Measurements from ENCODE around the gene KRT7.

Gene KRT7

GRCh38 chr12:52233462-52234207 lies 592 bp downstream of the KRT7 start:
- Histone ChIP-seq H3K27ac (ENCODE audit: low read depth, low read length) (no peak overlapping the region), H3K4me3 (ENCODE audit: low read length) (no peak overlapping the region), H3K79me1 (ENCODE audit: low read length) (no peaks in the 10 kb centered on the region), H4K8ac (ENCODE audit: low read depth, low read length) (no peak overlapping the region), H4K5ac (ENCODE audit: low read length) (no peak overlapping the region), H2AK5ac (ENCODE audit: low read length) (no peak overlapping the region), H3K56ac (ENCODE audit: low read length) (peak overlapping the region; percentile 42), H2BK15ac (replicated peaks; ENCODE audit: low read depth) (no peak overlapping the region), H2BK5ac (ENCODE audit: low read length) (no peak overlapping the region), H3K4ac (ENCODE audit: low read depth, low read length) (no peak overlapping the region), H2BK120ac (ENCODE audit: low read depth, low read length) (no peak overlapping the region), H3K18ac (ENCODE audit: low read length) (no peak overlapping the region), H3K36me3 (ENCODE audit: control insufficient read depth, insufficient read depth, low read length) (no peaks in the 10 kb centered on the region), H3K4me1 (ENCODE audit: control insufficient read depth, low read depth, low read length) (no peaks in the 10 kb centered on the region), H3K23ac (ENCODE audit: low read length) (no peak overlapping the region), H3K9ac (ENCODE audit: low read length) (peak overlapping the region; percentile 9), H3K79me2 (ENCODE audit: control insufficient read depth, insufficient read depth, low read length) (no peaks in the 10 kb centered on the region), H3K4me2 (ENCODE audit: low read length) (peak overlapping the region; percentile 50), H3K27me3 (ENCODE audit: insufficient read depth, low read length, poor library complexity) (peaks cover 3% of the 10 kb centered on the region)
- DNase-seq, result peak; percentile 32
- no CpG with 5 or more reads among the region's 40 CpGs for WGBS (ENCODE audit: extremely low coverage, insufficient coverage, low lambda C conversion rate)

GRCh38 chr12:52234223-52234810 lies 1.3 kb downstream of the KRT7 start:
- Histone ChIP-seq H2BK15ac (replicated peaks; ENCODE audit: low read depth) (no peak overlapping the region), H4K5ac (ENCODE audit: low read length) (no peak overlapping the region), H4K8ac (ENCODE audit: low read depth, low read length) (no peak overlapping the region), H3K27me3 (ENCODE audit: insufficient read depth, low read length, poor library complexity) (peaks cover 3% of the 10 kb centered on the region), H3K18ac (ENCODE audit: low read length) (no peak overlapping the region), H3K79me2 (ENCODE audit: control insufficient read depth, insufficient read depth, low read length) (no peaks in the 10 kb centered on the region), H3K23ac (ENCODE audit: low read length) (no peak overlapping the region), H3K36me3 (ENCODE audit: control insufficient read depth, insufficient read depth, low read length) (no peaks in the 10 kb centered on the region), H3K27ac (ENCODE audit: low read depth, low read length) (no peak overlapping the region), H3K79me1 (ENCODE audit: low read length) (no peaks in the 10 kb centered on the region), H3K4me1 (ENCODE audit: control insufficient read depth, low read depth, low read length) (no peaks in the 10 kb centered on the region), H3K4ac (ENCODE audit: low read depth, low read length) (no peak overlapping the region), H3K9ac (ENCODE audit: low read length) (no peak overlapping the region), H3K56ac (ENCODE audit: low read length) (no peak overlapping the region), H2BK120ac (ENCODE audit: low read depth, low read length) (no peak overlapping the region), H2BK5ac (ENCODE audit: low read length) (no peak overlapping the region), H2AK5ac (ENCODE audit: low read length) (no peak overlapping the region), H3K4me2 (ENCODE audit: low read length) (no peak overlapping the region), H3K4me3 (ENCODE audit: low read length) (no peak overlapping the region)
- DNase-seq, result no peak
- no CpG with 5 or more reads among the region's 10 CpGs for WGBS (ENCODE audit: extremely low coverage, insufficient coverage, low lambda C conversion rate)

GRCh38 chr12:52235001-52235764 lies 2.1 kb downstream of the KRT7 start:
- Histone ChIP-seq H3K4ac (ENCODE audit: low read depth, low read length) (no peak overlapping the region), H3K36me3 (ENCODE audit: control insufficient read depth, insufficient read depth, low read length) (no peaks in the 10 kb centered on the region), H3K18ac (ENCODE audit: low read length) (no peak overlapping the region), H2BK120ac (ENCODE audit: low read depth, low read length) (no peak overlapping the region), H3K27me3 (ENCODE audit: insufficient read depth, low read length, poor library complexity) (peaks cover 3% of the 10 kb centered on the region), H3K56ac (ENCODE audit: low read length) (no peak overlapping the region), H3K4me1 (ENCODE audit: control insufficient read depth, low read depth, low read length) (no peaks in the 10 kb centered on the region), H3K23ac (ENCODE audit: low read length) (no peak overlapping the region), H3K9ac (ENCODE audit: low read length) (no peak overlapping the region), H3K79me1 (ENCODE audit: low read length) (no peaks in the 10 kb centered on the region), H2BK15ac (replicated peaks; ENCODE audit: low read depth) (no peak overlapping the region), H3K27ac (ENCODE audit: low read depth, low read length) (no peak overlapping the region), H3K4me2 (ENCODE audit: low read length) (no peak overlapping the region), H4K5ac (ENCODE audit: low read length) (no peak overlapping the region), H3K4me3 (ENCODE audit: low read length) (no peak overlapping the region), H3K79me2 (ENCODE audit: control insufficient read depth, insufficient read depth, low read length) (no peaks in the 10 kb centered on the region), H4K8ac (ENCODE audit: low read depth, low read length) (no peak overlapping the region), H2AK5ac (ENCODE audit: low read length) (no peak overlapping the region), H2BK5ac (ENCODE audit: low read length) (no peak overlapping the region)
- WGBS (ENCODE audit: extremely low coverage, insufficient coverage, low lambda C conversion rate), result no CpG with 5 or more reads among the region's 15 CpGs
- DNase-seq, result no peak

- H4K8ac ChIP-seq (ENCODE audit: low read depth, low read length), result no peak overlapping the region
- H3K79me2 ChIP-seq (ENCODE audit: control insufficient read depth, insufficient read depth, low read length), result no peaks in the 10 kb centered on the region
- no peak for DNase-seq
- no peak overlapping the region for H3K4ac ChIP-seq (ENCODE audit: low read depth, low read length)
- no peak overlapping the region for H3K23ac ChIP-seq (ENCODE audit: low read length)
- no peak overlapping the region for H4K5ac ChIP-seq (ENCODE audit: low read length)
- no peak overlapping the region for H3K27ac ChIP-seq (ENCODE audit: low read depth, low read length)
- no peak overlapping the region for H3K56ac ChIP-seq (ENCODE audit: low read length)
- no peak overlapping the region for H2BK120ac ChIP-seq (ENCODE audit: low read depth, low read length)
- H3K27me3 ChIP-seq (ENCODE audit: insufficient read depth, low read length, poor library complexity), result peaks cover 3% of the 10 kb centered on the region
- no peak overlapping the region for H3K4me2 ChIP-seq (ENCODE audit: low read length)
- no peak overlapping the region for H2BK5ac ChIP-seq (ENCODE audit: low read length)
- no CpG with 5 or more reads among the region's 4 CpGs for WGBS (ENCODE audit: extremely low coverage, insufficient coverage, low lambda C conversion rate)
- no peaks in the 10 kb centered on the region for H3K79me1 ChIP-seq (ENCODE audit: low read length)
- no peaks in the 10 kb centered on the region for H3K4me1 ChIP-seq (ENCODE audit: control insufficient read depth, low read depth, low read length)
- H2AK5ac ChIP-seq (ENCODE audit: low read length), result no peak overlapping the region
- H3K4me3 ChIP-seq (ENCODE audit: low read length), result no peak overlapping the region
- H3K36me3 ChIP-seq (ENCODE audit: control insufficient read depth, insufficient read depth, low read length), result no peaks in the 10 kb centered on the region
- H3K18ac ChIP-seq (ENCODE audit: low read length), result no peak overlapping the region
- no peak overlapping the region for H2BK15ac ChIP-seq (replicated peaks; ENCODE audit: low read depth)
- no peak overlapping the region for H3K9ac ChIP-seq (ENCODE audit: low read length)
Observed at GRCh38 chr12:52235822-52236361, 2.8 kb downstream of the KRT7 start.

GRCh38 chr12:52236386-52237050 lies 3.5 kb downstream of the KRT7 start:
- Histone ChIP-seq H3K56ac (ENCODE audit: low read length) (no peak overlapping the region), H3K79me2 (ENCODE audit: control insufficient read depth, insufficient read depth, low read length) (no peaks in the 10 kb centered on the region), H2AK5ac (ENCODE audit: low read length) (no peak overlapping the region), H3K4me1 (ENCODE audit: control insufficient read depth, low read depth, low read length) (no peaks in the 10 kb centered on the region), H2BK120ac (ENCODE audit: low read depth, low read length) (no peak overlapping the region), H3K36me3 (ENCODE audit: control insufficient read depth, insufficient read depth, low read length) (no peaks in the 10 kb centered on the region), H3K27me3 (ENCODE audit: insufficient read depth, low read length, poor library complexity) (peaks cover 3% of the 10 kb centered on the region), H3K4me3 (ENCODE audit: low read length) (no peak overlapping the region), H3K4me2 (ENCODE audit: low read length) (no peak overlapping the region), H3K4ac (ENCODE audit: low read depth, low read length) (no peak overlapping the region), H3K79me1 (ENCODE audit: low read length) (no peaks in the 10 kb centered on the region), H3K9ac (ENCODE audit: low read length) (no peak overlapping the region), H3K27ac (ENCODE audit: low read depth, low read length) (no peak overlapping the region), H3K23ac (ENCODE audit: low read length) (no peak overlapping the region), H4K5ac (ENCODE audit: low read length) (no peak overlapping the region), H4K8ac (ENCODE audit: low read depth, low read length) (no peak overlapping the region), H2BK15ac (replicated peaks; ENCODE audit: low read depth) (no peak overlapping the region), H2BK5ac (ENCODE audit: low read length) (no peak overlapping the region), H3K18ac (ENCODE audit: low read length) (no peak overlapping the region)
- DNase-seq, result no peak
- no CpG with 5 or more reads among the region's 3 CpGs for WGBS (ENCODE audit: extremely low coverage, insufficient coverage, low lambda C conversion rate)

All from mesendoderm (in vitro differentiated cells).